ENCODE results near the gene BAHCC1.

The BAHCC1 gene

GRCh38 chr17:81368161-81369022 lies 26.9 kb upstream of the BAHCC1 start:
- no peak for DNase-seq

GRCh38 chr17:81370294-81370693 lies 25.0 kb upstream of the BAHCC1 start:
- no peak for DNase-seq

- no peak for DNase-seq
Measured at GRCh38 chr17:81371910-81372760, 23.1 kb upstream of the BAHCC1 start.

GRCh38 chr17:81373536-81374160 lies 21.6 kb upstream of the BAHCC1 start:
- DNase-seq: no peak

- DNase-seq: no peak
Measured at GRCh38 chr17:81374890-81375289, 20.4 kb upstream of the BAHCC1 start.

GRCh38 chr17:81376946-81377714 lies 18.1 kb upstream of the BAHCC1 start:
- DNase-seq: no peak

GRCh38 chr17:81378941-81379511 lies 16.2 kb upstream of the BAHCC1 start:
- DNase-seq: no peak

- DNase-seq: no peak
Measured at GRCh38 chr17:81379523-81379942, 15.7 kb upstream of the BAHCC1 start.

- DNase-seq: no peak
Measured at GRCh38 chr17:81380131-81380530, 15.1 kb upstream of the BAHCC1 start.

GRCh38 chr17:81380666-81381518 lies 14.4 kb upstream of the BAHCC1 start:
- no peak for DNase-seq

- DNase-seq: no peak
Measured at GRCh38 chr17:81381632-81382577, 13.4 kb upstream of the BAHCC1 start.

GRCh38 chr17:81382851-81383250 lies 12.4 kb upstream of the BAHCC1 start:
- DNase-seq: no peak

- no peak for DNase-seq
Measured at GRCh38 chr17:81383504-81384421, 11.5 kb upstream of the BAHCC1 start.

GRCh38 chr17:81384929-81385319 lies 10.3 kb upstream of the BAHCC1 start:
- no peak for DNase-seq

GRCh38 chr17:81385320-81386111 lies 9.7 kb upstream of the BAHCC1 start:
- DNase-seq: no peak

- no peak for DNase-seq
Measured at GRCh38 chr17:81386141-81386645, 9.1 kb upstream of the BAHCC1 start.

- DNase-seq: no peak
Measured at GRCh38 chr17:81386646-81387099, 8.6 kb upstream of the BAHCC1 start.

Data from activated CD8-positive, alpha-beta memory T cell treated with anti-CD3 and anti-CD28 coated beads, Interleukin-2, amount 50 U/mL, for 4 hours (primary cell).